ENCODE results near the gene ANKS1B. TPM values are rescaled to one million over a fixed set of nuclear protein-coding genes. Genes with fewer than 3 reads are reported as not detected.

Gene ANKS1B
- polyA plus RNA-seq, 1 experiment: 0.27 TPM

DNA sequence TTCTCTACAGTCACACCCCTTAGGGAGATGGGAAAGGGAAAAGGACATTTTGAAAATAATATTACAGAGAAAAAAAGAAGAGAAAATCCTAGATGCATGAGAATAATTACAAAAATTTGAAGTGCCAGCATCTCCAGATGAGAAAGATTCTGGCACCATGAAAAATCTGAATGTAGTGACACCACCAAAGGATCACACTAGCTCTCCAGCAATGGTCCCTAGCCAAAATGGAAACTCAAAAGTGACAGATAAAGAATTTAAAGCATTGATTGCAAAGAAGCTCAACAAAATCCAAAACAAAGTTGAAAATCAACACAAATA lies 364.6 kb downstream of the ANKS1B start:
- Histone ChIP-seq H3K36me3 (ENCODE audit: control insufficient read depth, insufficient read depth, low read length) (no peaks in the 10 kb centered on the region), H3K27me3 (ENCODE audit: control insufficient read depth, insufficient read depth, low read length) (no peaks in the 10 kb centered on the region), H3K4me3 (ENCODE audit: low read depth, low read length) (no peak overlapping the region)
- TF ChIP-seq, protein P1, sequence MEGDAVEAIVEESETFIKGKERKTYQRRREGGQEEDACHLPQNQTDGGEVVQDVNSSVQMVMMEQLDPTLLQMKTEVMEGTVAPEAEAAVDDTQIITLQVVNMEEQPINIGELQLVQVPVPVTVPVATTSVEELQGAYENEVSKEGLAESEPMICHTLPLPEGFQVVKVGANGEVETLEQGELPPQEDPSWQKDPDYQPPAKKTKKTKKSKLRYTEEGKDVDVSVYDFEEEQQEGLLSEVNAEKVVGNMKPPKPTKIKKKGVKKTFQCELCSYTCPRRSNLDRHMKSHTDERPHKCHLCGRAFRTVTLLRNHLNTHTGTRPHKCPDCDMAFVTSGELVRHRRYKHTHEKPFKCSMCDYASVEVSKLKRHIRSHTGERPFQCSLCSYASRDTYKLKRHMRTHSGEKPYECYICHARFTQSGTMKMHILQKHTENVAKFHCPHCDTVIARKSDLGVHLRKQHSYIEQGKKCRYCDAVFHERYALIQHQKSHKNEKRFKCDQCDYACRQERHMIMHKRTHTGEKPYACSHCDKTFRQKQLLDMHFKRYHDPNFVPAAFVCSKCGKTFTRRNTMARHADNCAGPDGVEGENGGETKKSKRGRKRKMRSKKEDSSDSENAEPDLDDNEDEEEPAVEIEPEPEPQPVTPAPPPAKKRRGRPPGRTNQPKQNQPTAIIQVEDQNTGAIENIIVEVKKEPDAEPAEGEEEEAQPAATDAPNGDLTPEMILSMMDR (IDR thresholded peaks at IDR 0.05; ENCODE audit: insufficient read depth, low read depth, low read length): no peak
- ChIA-PET CTCF (interaction anchor here (1.3 kb wide), 1 partner anchor 230 kb away, joined by 4 read pairs; no protein-coding TSS in a partner anchor), POLR2A (no interaction called here)
- DNase-seq (ENCODE audit: low read depth): no peak

DNA sequence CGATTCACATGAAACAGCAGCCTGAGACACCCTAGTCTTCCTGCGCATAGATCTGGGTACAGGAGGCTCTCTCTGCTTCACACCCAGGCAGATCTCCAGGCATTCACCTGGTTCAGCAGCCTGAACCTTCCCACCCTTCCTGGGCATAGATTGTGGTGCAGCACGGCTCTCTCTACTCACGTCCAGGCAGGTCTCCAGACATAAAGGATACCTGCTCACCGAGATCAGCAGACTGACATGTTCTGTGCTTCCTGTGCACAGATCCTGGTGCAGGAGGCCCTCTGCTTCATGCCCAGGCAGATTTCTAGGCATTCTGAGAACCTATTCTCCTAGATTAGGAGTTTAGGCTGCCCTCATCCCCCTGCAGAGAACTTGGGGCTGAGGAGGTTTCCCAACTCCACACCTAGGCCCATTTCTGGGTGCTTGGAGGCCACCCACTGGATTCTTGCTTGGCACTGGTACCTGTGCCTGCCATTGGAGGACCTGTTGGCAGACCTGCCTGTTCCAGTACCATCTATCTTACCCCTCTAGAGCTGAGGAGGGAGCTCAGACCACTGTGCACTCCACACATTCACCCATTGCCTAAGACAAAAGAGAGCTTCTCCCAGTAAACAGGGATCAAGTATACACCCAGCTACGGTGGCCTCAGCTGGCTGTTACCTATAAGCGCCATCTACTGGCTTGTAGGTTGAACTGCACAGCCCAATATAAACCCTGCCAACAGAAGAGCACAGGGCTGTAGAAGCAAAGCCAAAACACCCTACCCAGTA lies 365.2 kb downstream of the ANKS1B start:
- TF ChIP-seq, protein P1 (IDR thresholded peaks at IDR 0.05; ENCODE audit: insufficient read depth, low read depth, low read length): peak; percentile 63
- ChIA-PET CTCF (interaction anchor here (0.6 to 1.3 kb wide), 3 partner anchors 158 to 231 kb away, joined by 3 to 4 read pairs (median 3); no protein-coding TSS in a partner anchor), POLR2A (no interaction called here)
- Histone ChIP-seq H3K4me3 (ENCODE audit: low read depth, low read length) (no peak overlapping the region), H3K27me3 (ENCODE audit: control insufficient read depth, insufficient read depth, low read length) (no peaks in the 10 kb centered on the region), H3K36me3 (ENCODE audit: control insufficient read depth, insufficient read depth, low read length) (no peaks in the 10 kb centered on the region)
- no peak for DNase-seq (ENCODE audit: low read depth)

GRCh38 chr12:99618657-99619056 lies 366.1 kb downstream of the ANKS1B start:
- no peaks in the 10 kb centered on the region for H3K36me3 ChIP-seq (ENCODE audit: control insufficient read depth, insufficient read depth, low read length)
- DNase-seq (ENCODE audit: low read depth): no peak
- ChIA-PET CTCF (interaction anchor here (0.6 to 1.0 kb wide), 3 partner anchors 38 to 232 kb away, joined by 3 read pairs; no protein-coding TSS in a partner anchor), POLR2A (interaction anchor here (0.7 kb wide), 1 partner anchor 9 kb away, joined by 3 read pairs; no protein-coding TSS in a partner anchor)
- no peak overlapping the region for H3K4me3 ChIP-seq (ENCODE audit: low read depth, low read length)
- TF ChIP-seq, protein P1 (IDR thresholded peaks at IDR 0.05; ENCODE audit: insufficient read depth, low read depth, low read length): no peak
- H3K27me3 ChIP-seq (ENCODE audit: control insufficient read depth, insufficient read depth, low read length): no peaks in the 10 kb centered on the region

DNA sequence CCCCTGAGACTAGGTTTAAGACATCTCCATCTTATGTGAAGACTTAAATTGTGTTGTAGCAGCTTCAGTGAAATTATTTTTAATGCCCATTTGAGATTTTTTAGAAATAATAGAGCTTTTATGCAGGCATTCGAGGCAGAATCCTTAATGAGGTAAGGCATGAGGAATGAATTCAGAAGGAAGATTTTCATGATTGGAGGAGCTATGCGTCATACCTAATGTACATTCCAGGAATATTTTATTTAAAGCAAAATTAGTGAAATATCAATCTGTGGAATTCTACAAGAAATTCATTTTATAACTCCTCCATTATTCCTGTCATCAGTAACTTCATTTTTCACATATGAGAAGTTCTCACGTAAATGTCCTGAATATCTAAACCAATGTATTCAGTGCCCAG lies 373.1 kb downstream of the ANKS1B start:
- POLR2A ChIA-PET: no interaction called here
- CTCF ChIA-PET: interaction anchor here (0.6 kb wide), 1 partner anchor 140 kb away, joined by 3 read pairs; no protein-coding TSS in a partner anchor
- Histone ChIP-seq H3K4me3 (ENCODE audit: low read depth, low read length) (no peak overlapping the region), H3K36me3 (ENCODE audit: control insufficient read depth, insufficient read depth, low read length) (no peaks in the 10 kb centered on the region), H3K27me3 (ENCODE audit: control insufficient read depth, insufficient read depth, low read length) (no peaks in the 10 kb centered on the region)
- no peak for DNase-seq (ENCODE audit: low read depth)
- TF ChIP-seq, protein P1 (IDR thresholded peaks at IDR 0.05; ENCODE audit: insufficient read depth, low read depth, low read length): no peak

DNA sequence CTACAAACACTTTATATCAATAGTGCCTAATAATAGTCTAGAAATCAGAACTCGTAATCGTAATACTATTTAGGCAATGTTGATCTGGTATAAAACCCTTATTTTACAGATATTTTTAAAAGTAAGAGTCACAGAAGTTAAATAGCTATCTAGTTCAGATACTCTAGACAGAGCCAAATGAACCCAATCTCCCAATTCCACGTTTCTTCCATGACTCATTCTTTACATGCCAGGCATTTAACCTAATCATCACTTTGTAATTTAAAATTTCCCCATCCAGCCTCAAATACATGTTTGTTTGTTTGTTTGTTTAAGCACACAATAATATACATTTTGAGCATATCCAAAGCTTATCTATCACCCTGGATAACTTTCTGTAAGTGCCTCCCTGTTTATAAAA lies 373.6 kb downstream of the ANKS1B start:
- POLR2A ChIA-PET: no interaction called here
- TF ChIP-seq, protein P1 (IDR thresholded peaks at IDR 0.05; ENCODE audit: insufficient read depth, low read depth, low read length): no peak
- no peak for DNase-seq (ENCODE audit: low read depth)
- Histone ChIP-seq H3K27me3 (ENCODE audit: control insufficient read depth, insufficient read depth, low read length) (no peaks in the 10 kb centered on the region), H3K36me3 (ENCODE audit: control insufficient read depth, insufficient read depth, low read length) (no peaks in the 10 kb centered on the region), H3K4me3 (ENCODE audit: low read depth, low read length) (no peak overlapping the region)
- CTCF ChIA-PET: no interaction called here
